GM19372 (cell line): ENCODE data around the gene RAB40B.
"Not testable (repeated sequence)": the region's sequence is repeated elsewhere in the genome, so short reads cannot be mapped to it uniquely, and the experiment has no call there.

Experiments
- ATAC-seq: cut with Tn5 transposase; IDR thresholded peaks from one replicate; pipeline ENCODE4 v1.9.1; 2021; ENCODE audit warnings: mild to moderate bottlenecking, low read depth, moderate library complexity; ENCODE audit not compliant: unreplicated experiment

RAB40B gene

GRCh38 chr17:82698065-82698973 is at the start of gene RAB40B:
TSS of gene RAB40B (minus strand) at chr17:82698698. CDS start at chr17:82698596, 102 bp downstream.
- ATAC-seq = peak; percentile 95

GRCh38 chr17:82745524-82745923 is 47.0 kb upstream of the RAB40B start:
- ATAC-seq = no peak

- not testable (repeated sequence) for ATAC-seq
These were observed 46.2 kb upstream of the RAB40B start for GRCh38 chr17:82744736-82745135.

GRCh38 chr17:82743344-82744219 is 45.1 kb upstream of the RAB40B start:
- no peak for ATAC-seq

GRCh38 chr17:82740906-82741759 is 42.6 kb upstream of the RAB40B start:
- no peak for ATAC-seq

- no peak for ATAC-seq
These were observed 39.7 kb upstream of the RAB40B start for GRCh38 chr17:82737967-82738877.

GRCh38 chr17:82736511-82737185 is 38.1 kb upstream of the RAB40B start:
- no peak for ATAC-seq

- ATAC-seq = no peak
These were observed 36.7 kb upstream of the RAB40B start, which contains the start of gene FN3K for GRCh38 chr17:82734987-82735866. TSS of gene FN3K (plus strand) at chr17:82735615. CDS start at chr17:82735637, 22 bp downstream.

- no peak for ATAC-seq
These were observed 33.7 kb upstream of the RAB40B start for GRCh38 chr17:82732118-82732743.

- ATAC-seq = no peak
These were observed 31.2 kb upstream of the RAB40B start for GRCh38 chr17:82729479-82730260.

- ATAC-seq = no peak
These were observed 27.9 kb upstream of the RAB40B start for GRCh38 chr17:82726427-82726826.

- no peak for ATAC-seq
These were observed 24.8 kb upstream of the RAB40B start for GRCh38 chr17:82723169-82723807.

GRCh38 chr17:82722341-82723013 is 24.0 kb upstream of the RAB40B start:
- no peak for ATAC-seq

- ATAC-seq = no peak
These were observed 21.7 kb upstream of the RAB40B start for GRCh38 chr17:82720204-82720603.

GRCh38 chr17:82718986-82719685 is 20.6 kb upstream of the RAB40B start:
- ATAC-seq = no peak
